GM03348 (cell line): ENCODE data around the gene SLC5A5.

Experiments
- DNase-seq: peaks from one replicate; pipeline ENCODE4 v3.0.0; 2012; ENCODE audit warnings: low spot score

Gene SLC5A5

GRCh38 chr19:17871878-17872250, at the start of gene SLC5A5:
Gene SLC5A5 (plus strand): TSS chr19:17871945. CDS start chr19:17872320, 375 bp downstream.
- no peak for DNase-seq

- no peak for DNase-seq
Observed at GRCh38 chr19:17824339-17824738, 47.4 kb upstream of the SLC5A5 start.

GRCh38 chr19:17826508-17827056, 45.2 kb upstream of the SLC5A5 start:
- DNase-seq: no peak

GRCh38 chr19:17829855-17830566, 41.7 kb upstream of the SLC5A5 start:
- peak; percentile 64 for DNase-seq

GRCh38 chr19:17830567-17831418, 41.0 kb upstream of the SLC5A5 start:
- DNase-seq: peak; percentile 86

GRCh38 chr19:17831419-17831888, 40.3 kb upstream of the SLC5A5 start:
- DNase-seq: no peak

- DNase-seq: no peak
Observed at GRCh38 chr19:17832443-17833208, 39.1 kb upstream of the SLC5A5 start.

GRCh38 chr19:17834350-17835181, 37.2 kb upstream of the SLC5A5 start:
- no peak for DNase-seq

- DNase-seq: no peak
Observed at GRCh38 chr19:17835182-17836006, 36.4 kb upstream of the SLC5A5 start.

GRCh38 chr19:17836530-17836929, 35.2 kb upstream of the SLC5A5 start:
- no peak for DNase-seq

GRCh38 chr19:17837972-17838371, 33.8 kb upstream of the SLC5A5 start:
- DNase-seq: no peak

- DNase-seq: no peak
Observed at GRCh38 chr19:17840019-17840418, 31.7 kb upstream of the SLC5A5 start.

- no peak for DNase-seq
Observed at GRCh38 chr19:17841371-17841809, 30.4 kb upstream of the SLC5A5 start.

GRCh38 chr19:17841810-17842662, 29.7 kb upstream of the SLC5A5 start:
- DNase-seq: peak; percentile 87

- no peak for DNase-seq
Observed at GRCh38 chr19:17842663-17843291, 29.0 kb upstream of the SLC5A5 start.

GRCh38 chr19:17843292-17843827, 28.4 kb upstream of the SLC5A5 start:
- DNase-seq: no peak

- no peak for DNase-seq
Observed at GRCh38 chr19:17843908-17844490, 27.7 kb upstream of the SLC5A5 start.

- no peak for DNase-seq
Observed at GRCh38 chr19:17846146-17846545, 25.6 kb upstream of the SLC5A5 start.
